Lower leg skin (tissue), 3 donors: Measurements from ENCODE around the gene ABCA1.

ENCODE experiments used
- CTCF ChIP-seq, 3 donors: fragments of 450-650 bp; IDR thresholded peaks; one replicate each; pipeline ENCODE4 v1.5.1; 2016; ENCODE audit warnings: antibody characterized with exemption in 3 of 3, mild to moderate bottlenecking in 3 of 3, moderate library complexity in 2 of 3
- POLR2A ChIP-seq, 2 donors: fragments of 450-650 bp; IDR thresholded peaks; one replicate each; pipeline ENCODE4 v1.6.1; 2016 to 2017; ENCODE audit warnings: antibody characterized with exemption in 2 of 2, mild to moderate bottlenecking in 1 of 2, moderate library complexity in 1 of 2

- no peak for TF ChIP-seq POLR2A (IDR thresholded peaks at IDR 0.05)
- no peak for TF ChIP-seq CTCF (IDR thresholded peaks at IDR 0.05)
Observed at GRCh38 chr9:104905153-104905901, 22.6 kb downstream of the ABCA1 start.
